Measurements from ENCODE around the gene SLC22A4.

Gene SLC22A4

GRCh38 chr5:132344775-132345514 lies 50.8 kb downstream of the SLC22A4 start:
- no peak for DNase-seq

- DNase-seq = no peak
Measured at GRCh38 chr5:132353486-132353995, 59.3 kb downstream of the SLC22A4 start.

- DNase-seq = no peak
Measured at GRCh38 chr5:132354381-132355139, 60.4 kb downstream of the SLC22A4 start.

- DNase-seq = no peak
Measured at GRCh38 chr5:132355140-132355765, 61.1 kb downstream of the SLC22A4 start.

GRCh38 chr5:132358775-132359174 lies 64.6 kb downstream of the SLC22A4 start:
- no peak for DNase-seq

- DNase-seq = no peak
Measured at GRCh38 chr5:132362086-132362485, 67.9 kb downstream of the SLC22A4 start.

- peak in 1 of 2 experiments; percentile 15 for DNase-seq
Measured at GRCh38 chr5:132363431-132364112, 69.4 kb downstream of the SLC22A4 start.

- no peak for DNase-seq
Measured at GRCh38 chr5:132364319-132364718, 70.1 kb downstream of the SLC22A4 start.

- DNase-seq = no peak
Measured at GRCh38 chr5:132365213-132365612, 71.0 kb downstream of the SLC22A4 start.

- DNase-seq = no peak
Measured at GRCh38 chr5:132368186-132368585, 74.0 kb downstream of the SLC22A4 start.

GRCh38 chr5:132369007-132369473 lies 74.8 kb downstream of the SLC22A4 start:
- DNase-seq = no peak

GRCh38 chr5:132369474-132370180 lies 75.4 kb downstream of the SLC22A4 start, which contains the start of gene SLC22A5:
SLC22A5 (plus strand) TSS chr5:132369710; CDS start chr5:132369973, 263 bp downstream.
- DNase-seq = peak; percentile 13 to 14

GRCh38 chr5:132370181-132370970 lies 76.2 kb downstream of the SLC22A4 start:
- DNase-seq = no peak

GRCh38 chr5:132370971-132371602 lies 76.9 kb downstream of the SLC22A4 start:
- DNase-seq = no peak

GRCh38 chr5:132371603-132371994 lies 77.4 kb downstream of the SLC22A4 start:
- DNase-seq = no peak

- no peak for DNase-seq
Measured at GRCh38 chr5:132372127-132372526, 77.9 kb downstream of the SLC22A4 start.

GRCh38 chr5:132372542-132372941 lies 78.3 kb downstream of the SLC22A4 start:
- DNase-seq = no peak

- DNase-seq = no peak
Measured at GRCh38 chr5:132375957-132376356, 81.8 kb downstream of the SLC22A4 start.

- peak; percentile 42 to 83 for DNase-seq
Measured at GRCh38 chr5:132376694-132377641, 82.8 kb downstream of the SLC22A4 start.

Measured in cerebellar nuclear complex (tissue), 1 donor.